Keratinocyte (primary cell): ENCODE measurements around the gene FTCD.

Experiments used
- CTCF ChIP-seq, 3 experiments: IDR thresholded peaks in 1 of 3; conservative IDR thresholded peaks in 1 of 3; optimal IDR thresholded peaks in 1 of 3; 2 replicates in 2 of 3; 3 replicates in 1 of 3; pipeline versions ENCODE3 to v1.5.1; 2011; ENCODE audit warnings: low read length in 3 of 3, mild to moderate bottlenecking in 3 of 3, moderate library complexity in 2 of 3, control low read depth in 1 of 3, inconsistent platforms in 1 of 3; ENCODE audit not compliant: insufficient read depth in 2 of 3; ENCODE audit errors: extremely low read depth in 1 of 3
- EZH2 ChIP-seq: IDR thresholded peaks from one replicate; pipeline ENCODE4 v1.6.1; 2012; ENCODE audit warnings: inconsistent platforms, mild to moderate bottlenecking, low read length, moderate library complexity

- TF ChIP-seq EZH2, result no peak
- TF ChIP-seq CTCF (optimal IDR thresholded peaks at IDR 0.05 in 1 of 3, IDR thresholded peaks at IDR 0.05 in 1 of 3, conservative IDR thresholded peaks at IDR 0.05 in 1 of 3; ENCODE audit: extremely low read depth in 1 of 3, insufficient read depth in 2 of 3, low read length in 3 of 3), result no peak
Measured at GRCh38 chr21:46115441-46116188, 39.8 kb downstream of the FTCD start.
